Renal pelvis (tissue), 4 donors: ENCODE measurements around the gene NOD2. TPM values are rescaled to one million over a fixed set of nuclear protein-coding genes. Genes with fewer than 3 reads are reported as not detected.

Source experiments
- DNase-seq: peaks from one replicate; pipeline ENCODE4 v3.0.0-alpha.2; 2013
- polyA plus RNA-seq, 3 donors: library from polyadenylated mRNA; unstranded; fragments of 120-200 nt; gene quantifications; one replicate each; pipeline ENCODE4 v1.2.1, GENCODE V29; 2013; ENCODE audit not compliant: insufficient read length in 3 of 3

Gene NOD2
- polyA plus RNA-seq, 3 donors = 0.23 to 0.40 (median 0.30) TPM

GRCh38 chr16:50692644-50692998 lies 785 bp upstream of the NOD2 start:
- no peak for DNase-seq

DNA sequence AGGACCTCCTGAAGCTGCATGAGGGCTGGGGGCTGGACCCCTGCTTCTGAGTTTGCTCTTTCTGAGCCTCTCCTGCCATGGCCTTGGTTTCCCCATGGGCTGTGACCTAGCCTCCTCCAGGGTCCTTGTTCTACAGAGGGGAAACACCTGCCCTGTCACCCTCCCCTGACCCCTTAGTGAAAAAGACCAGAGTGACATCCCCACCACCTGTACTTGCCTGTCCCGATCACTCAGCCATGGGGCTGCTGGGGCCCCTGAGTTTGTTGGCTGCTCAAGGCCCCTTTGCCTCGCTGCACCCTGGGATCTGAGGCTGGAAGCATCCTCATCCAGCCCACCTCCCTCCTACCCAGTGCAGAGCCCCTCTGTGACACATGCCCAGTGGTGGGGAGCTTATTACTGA lies 800 bp downstream of the NOD2 start:
- DNase-seq = no peak

DNA sequence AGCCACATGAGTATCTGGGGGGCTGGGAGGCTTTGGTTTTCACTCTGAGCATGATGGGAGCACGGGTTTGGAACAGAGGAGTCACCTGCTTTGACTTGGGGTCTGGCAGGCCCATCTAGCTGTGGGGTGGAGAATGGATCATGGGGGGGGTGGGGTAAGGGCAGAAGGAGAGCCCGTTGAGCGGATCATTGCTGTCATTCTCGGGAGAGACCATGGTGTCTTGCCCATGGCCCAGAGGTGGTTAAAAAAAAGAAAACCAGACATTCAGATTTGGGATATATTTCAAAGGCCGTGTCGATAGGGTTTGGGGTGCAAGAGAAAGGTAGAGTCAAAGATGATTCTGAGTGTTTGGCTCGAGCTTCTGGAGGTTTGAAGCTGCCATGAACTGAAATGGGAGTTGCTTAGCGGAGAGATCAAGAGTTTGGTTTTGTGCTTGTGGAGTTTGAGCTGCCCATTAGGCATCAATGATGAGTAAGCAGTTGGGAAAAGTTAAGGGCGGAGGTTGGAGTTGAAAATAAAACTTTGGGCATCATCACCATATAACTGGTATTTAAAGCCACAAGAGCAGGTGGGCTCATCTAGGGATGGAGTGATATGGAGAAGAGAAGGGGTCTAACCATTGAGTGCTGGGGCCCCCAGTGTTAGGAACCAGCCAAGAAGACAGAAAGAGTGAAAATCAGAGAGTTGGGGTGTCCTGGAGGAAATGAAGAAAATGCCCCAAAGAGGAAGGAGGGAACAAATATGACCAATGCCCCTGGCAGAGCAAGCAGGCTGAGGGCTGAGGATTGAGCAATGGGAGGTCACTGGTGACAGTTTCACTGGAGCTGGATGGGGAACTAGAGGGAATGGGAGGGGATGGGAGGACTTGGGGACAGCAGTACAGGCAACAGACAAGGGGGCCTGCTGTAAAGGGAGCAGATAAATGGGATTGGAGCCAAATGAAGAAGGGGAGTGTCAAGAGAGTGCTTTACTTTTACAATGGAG lies 1.9 kb downstream of the NOD2 start:
- no peak for DNase-seq

GRCh38 chr16:50696126-50696525 lies 2.7 kb downstream of the NOD2 start:
- DNase-seq = no peak

DNA sequence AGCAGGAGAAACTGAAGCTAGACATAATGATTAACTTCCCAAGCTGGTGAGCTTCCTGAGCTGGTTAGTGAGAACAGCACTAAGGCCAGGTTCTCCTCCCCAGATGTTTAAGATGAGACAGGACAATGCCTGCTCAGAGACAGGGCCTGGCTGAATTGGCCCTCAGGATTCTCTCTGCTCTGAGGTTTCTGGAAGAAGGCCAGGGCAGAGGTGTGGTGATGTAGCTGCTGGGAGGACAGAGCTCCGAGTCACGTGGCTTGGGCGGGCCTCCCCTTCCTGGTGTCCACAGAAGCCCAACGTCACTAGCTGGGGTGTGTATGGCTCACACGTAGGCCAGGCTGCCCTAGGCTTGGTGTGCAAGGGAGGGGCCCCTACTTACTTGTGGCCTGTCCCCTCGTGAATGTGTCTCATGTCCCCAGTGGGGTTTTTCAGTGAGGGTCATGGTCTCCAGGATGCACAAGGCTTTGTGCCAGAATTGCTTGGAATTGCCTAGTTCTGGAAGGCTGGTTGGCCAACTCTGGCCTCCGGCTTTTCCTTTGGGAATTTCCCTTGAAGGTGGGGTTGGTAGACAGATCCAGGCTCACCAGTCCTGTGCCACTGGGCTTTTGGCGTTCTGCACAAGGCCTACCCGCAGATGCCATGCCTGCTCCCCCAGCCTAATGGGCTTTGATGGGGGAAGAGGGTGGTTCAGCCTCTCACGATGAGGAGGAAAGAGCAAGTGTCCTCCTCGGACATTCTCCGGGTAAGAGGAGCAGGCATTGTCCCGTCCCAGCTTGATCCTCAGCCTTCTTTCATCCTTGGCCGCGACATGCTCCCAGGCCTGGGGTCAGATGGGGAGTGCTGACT lies 3.4 kb downstream of the NOD2 start:
- no peak for DNase-seq

DNA sequence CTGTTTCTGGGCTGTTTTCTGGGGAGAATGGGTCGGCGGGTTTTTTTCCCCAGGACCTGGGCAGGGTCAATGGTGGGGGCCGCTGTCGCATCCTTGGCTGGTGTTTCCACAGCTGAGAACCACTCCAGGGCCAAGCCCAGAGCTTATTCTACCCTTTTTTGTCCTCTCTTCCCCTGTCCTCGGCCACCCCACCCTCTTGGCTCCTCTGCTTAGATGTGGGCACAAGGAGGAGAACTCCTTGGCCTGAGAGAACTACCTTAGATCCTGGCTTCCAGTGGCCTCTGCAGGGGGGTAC lies 4.0 kb downstream of the NOD2 start:
- no peak for DNase-seq

DNA sequence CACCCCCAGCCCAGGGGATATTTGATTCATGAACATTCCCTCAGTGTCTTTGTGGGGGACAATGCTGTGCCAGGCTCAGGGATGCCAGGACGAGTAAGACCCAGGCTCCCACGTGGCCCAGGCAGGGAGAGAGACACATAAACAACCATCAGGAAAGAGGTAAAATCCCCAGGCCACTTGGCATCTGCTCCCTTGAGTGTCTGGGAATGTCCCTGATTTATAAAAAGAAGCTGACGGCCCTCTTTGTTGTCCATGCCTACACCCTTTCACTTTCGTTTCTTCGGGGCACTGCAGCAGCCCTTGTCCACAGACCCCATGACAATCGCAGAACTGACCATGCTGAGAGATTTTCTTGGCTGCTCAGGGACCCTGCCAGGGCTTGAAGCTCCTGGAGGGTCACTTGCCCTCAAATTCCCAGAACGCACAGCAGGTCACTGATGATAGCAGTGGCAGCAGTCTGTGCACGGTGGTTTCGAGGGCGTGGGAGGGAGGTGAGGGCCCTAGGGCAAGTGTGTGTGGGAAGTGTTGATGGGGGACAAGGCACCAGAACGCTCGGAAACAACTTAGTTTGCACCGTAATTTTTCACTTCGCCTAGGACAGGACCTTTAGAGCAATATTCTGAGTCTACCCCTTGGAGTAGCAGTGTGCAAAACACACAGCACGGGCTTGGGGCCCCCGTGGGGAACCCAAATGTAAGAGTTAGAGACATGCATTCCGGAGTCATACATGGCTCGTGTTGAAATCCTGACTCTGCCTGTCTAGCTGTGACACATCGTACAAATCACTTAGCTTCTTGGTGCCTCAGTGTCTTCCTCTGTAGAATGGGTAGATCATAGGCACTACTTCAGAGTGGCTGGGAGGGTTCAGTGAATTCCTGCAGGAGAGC lies 4.7 kb downstream of the NOD2 start:
- no peak for DNase-seq

DNA sequence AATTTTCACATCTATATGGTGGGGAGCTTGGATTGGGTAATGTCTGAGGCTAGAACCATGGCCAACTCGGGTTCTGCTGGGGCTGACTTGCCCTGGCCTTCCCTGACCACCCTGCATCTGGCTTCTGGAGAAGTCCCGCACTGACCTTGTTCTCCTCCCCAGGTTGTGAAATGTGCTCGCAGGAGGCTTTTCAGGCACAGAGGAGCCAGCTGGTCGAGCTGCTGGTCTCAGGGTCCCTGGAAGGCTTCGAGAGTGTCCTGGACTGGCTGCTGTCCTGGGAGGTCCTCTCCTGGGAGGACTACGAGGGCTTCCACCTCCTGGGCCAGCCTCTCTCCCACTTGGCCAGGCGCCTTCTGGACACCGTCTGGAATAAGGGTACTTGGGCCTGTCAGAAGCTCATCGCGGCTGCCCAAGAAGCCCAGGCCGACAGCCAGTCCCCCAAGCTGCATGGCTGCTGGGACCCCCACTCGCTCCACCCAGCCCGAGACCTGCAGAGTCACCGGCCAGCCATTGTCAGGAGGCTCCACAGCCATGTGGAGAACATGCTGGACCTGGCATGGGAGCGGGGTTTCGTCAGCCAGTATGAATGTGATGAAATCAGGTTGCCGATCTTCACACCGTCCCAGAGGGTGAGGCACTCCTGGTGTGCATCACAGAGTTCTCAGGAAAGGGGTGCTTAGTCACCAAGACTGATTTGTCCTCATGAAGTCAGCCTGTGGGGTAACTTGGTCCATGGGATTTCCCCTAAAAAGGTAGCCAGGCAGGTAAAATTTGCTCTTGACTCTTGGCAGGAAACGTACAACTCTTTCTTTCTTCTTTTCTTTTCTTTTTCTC lies 6.1 kb downstream of the NOD2 start:
- DNase-seq = no peak

GRCh38 chr16:50702725-50703124 lies 9.3 kb downstream of the NOD2 start:
- DNase-seq = no peak

DNA sequence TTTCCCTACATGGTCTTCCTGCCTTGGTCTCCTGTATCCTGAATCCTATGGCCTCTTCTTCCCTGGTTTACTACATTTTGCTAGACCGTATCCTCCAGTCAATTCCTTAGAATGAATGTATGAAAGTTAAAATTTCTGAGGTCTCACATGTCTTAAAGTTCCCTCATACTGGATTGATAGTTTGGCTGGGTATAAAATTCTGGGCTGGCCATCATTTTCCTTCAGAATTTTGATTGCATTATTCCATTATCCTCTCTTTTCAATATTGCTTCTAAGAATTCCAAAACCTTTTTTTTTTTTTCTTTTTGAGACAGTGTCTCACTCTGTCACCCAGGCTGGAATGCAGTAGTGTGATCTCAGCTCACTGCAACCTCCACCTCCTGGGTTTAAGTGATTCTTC lies 10.8 kb downstream of the NOD2 start:
- no peak for DNase-seq

DNA sequence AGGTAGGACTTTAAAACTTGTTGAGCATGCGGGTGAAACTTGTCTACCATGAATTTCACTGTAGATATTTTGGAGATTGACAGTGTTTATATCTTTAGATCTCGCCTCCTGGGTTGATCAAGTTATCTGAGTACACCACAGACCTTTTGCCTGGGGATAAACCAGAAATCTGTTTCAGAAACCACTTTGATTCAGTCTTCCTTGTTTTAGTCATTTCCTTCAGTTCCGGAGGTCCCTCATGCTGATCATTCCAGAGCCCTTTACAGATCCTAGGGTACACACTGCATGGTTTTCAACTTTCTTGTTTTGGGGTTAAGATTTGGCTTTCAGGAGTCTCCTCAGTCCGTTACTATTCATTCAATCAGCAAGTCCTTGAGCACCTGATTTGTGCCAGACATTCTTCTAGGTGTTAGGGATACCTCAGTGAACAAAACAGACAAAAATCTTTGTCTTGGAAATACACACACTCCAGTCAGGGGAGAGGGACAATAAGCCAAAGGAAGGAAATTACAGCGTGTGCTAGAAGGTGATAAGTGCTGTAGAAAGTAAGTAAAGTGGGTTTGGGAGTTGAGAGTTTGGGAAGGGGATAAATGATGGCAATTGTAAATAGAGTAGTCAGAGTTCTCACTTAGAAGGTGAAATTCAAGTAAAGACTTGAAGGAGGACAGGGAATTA lies 12.2 kb downstream of the NOD2 start:
- no peak for DNase-seq

GRCh38 chr16:50706250-50706649 lies 12.8 kb downstream of the NOD2 start:
- no peak for DNase-seq

DNA sequence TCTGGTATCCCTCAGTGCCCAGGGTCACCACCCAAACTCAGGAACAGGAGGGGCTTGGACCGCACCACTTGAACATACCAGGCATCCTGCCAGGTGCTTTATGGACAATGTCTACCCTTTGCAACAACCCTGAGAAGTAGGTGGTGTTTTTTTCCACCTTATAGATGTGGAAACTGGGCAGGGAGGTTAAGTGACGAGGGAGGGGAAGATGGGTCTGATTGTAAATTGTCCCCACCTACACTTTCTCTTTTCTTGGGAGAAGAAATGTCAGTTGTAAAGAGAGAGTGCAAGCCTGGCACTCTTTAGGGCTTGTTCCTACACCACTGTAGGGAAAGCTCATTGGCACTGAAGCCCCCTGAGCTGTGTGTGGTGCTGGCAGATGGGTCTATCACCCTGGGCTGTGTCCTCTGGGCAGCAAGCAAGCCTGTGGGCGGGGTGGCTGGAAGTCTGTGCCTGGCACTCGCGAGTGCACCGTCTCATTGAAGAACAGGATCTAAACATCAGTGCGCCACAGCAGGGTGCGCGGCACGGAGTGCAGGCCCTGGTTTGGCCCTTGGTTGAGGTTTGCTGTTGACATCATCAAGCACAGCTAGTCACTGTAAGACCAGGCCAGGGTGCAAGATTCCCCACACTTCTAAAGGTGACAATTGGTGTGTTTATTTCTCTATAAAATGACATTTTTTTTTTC lies 15.1 kb downstream of the NOD2 start:
- DNase-seq = no peak

GRCh38 chr16:50709061-50709684 lies 15.8 kb downstream of the NOD2 start:
- no peak for DNase-seq

DNA sequence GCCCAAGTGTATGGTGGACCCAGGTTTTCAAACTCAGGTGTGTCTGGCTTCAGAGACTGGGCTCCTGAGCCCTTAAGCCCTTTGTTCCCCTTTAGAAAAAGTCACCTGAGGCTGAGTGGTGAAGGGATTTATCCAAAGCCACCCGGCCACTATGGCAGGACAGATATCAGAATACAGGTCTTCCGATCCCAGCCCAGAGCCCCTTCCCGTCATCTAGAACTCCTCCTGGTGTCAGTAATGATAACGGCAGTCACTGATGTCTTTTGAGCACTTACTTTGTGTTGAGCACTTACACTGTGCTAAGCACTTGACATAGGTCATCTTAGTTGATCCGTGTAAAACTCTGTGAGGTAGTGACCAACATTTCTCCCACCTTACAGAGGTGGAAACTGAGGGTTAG lies 16.6 kb downstream of the NOD2 start:
- no peak for DNase-seq

GRCh38 chr16:50711040-50711439 lies 17.6 kb downstream of the NOD2 start:
- DNase-seq = no peak

DNA sequence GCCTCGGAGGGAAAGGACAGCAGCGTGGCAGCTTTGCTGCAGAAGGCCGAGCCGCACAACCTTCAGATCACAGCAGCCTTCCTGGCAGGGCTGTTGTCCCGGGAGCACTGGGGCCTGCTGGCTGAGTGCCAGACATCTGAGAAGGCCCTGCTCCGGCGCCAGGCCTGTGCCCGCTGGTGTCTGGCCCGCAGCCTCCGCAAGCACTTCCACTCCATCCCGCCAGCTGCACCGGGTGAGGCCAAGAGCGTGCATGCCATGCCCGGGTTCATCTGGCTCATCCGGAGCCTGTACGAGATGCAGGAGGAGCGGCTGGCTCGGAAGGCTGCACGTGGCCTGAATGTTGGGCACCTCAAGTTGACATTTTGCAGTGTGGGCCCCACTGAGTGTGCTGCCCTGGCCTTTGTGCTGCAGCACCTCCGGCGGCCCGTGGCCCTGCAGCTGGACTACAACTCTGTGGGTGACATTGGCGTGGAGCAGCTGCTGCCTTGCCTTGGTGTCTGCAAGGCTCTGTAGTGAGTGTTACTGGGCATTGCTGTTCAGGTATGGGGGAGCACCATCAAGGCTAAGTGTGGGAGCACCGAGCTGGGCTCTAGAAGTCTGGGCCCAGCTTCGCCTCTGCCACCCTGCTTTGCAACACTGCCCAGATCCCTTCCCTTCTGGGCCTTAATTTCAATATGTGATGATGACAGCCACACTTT lies 18.6 kb downstream of the NOD2 start:
- no peak for DNase-seq

GRCh38 chr16:50712560-50712898 lies 19.1 kb downstream of the NOD2 start:
- DNase-seq = no peak

DNA sequence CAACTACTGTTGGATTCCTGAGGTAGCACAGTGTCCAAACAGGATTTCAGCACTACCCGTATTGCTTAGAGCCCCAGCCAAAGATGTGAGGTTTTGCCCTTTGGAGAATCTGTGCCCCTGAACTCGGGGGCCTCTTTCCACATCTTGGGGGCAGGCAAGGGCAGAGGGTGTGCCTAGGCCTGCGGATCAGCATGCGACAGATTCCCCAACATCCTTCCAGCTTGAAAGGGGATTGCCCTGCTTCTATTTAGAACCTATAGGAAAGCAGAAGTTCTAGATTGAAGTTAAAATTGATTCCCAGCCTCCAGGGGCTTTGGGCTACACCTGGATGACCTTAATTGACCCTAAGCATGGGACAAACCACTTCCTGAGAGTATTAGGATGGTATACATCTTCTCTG lies 19.6 kb downstream of the NOD2 start:
- no peak for DNase-seq
